Measurements from ENCODE around the gene SVEP1.
"Not testable (repeated sequence)": the region's sequence is repeated elsewhere in the genome, so short reads cannot be mapped to it uniquely, and the experiment has no call there.

SVEP1 gene

DNA sequence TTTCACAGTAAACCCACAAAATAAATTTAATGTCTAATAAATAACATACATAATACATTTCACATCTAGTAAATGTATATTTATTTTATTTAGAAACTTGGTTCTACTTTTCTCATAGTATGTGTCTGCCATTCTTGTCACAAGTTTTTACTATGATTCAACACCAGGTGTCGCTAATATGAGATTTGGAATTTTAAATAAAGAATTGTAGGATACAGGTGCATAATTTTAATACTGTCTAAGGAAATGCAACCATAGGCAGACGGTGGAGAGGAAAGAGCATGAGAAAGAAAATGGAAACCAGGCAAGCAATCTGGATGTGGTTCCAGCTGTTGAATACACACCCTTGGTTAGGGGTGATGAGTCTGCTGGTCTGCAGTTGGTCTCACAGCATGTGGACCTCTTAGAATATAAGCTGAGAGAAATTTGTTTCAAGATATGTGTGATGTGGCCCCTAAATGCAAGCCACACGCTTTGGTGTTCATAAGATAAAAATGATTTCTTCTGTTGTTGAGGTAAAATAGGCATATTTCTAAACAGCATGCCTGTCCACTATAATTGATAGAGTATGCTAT lies 127.2 kb downstream of the SVEP1 start:
- in situ Hi-C loops (cut with MboI; ENCODE audit: low sequenced_read_pairs), result no loop called here

DNA sequence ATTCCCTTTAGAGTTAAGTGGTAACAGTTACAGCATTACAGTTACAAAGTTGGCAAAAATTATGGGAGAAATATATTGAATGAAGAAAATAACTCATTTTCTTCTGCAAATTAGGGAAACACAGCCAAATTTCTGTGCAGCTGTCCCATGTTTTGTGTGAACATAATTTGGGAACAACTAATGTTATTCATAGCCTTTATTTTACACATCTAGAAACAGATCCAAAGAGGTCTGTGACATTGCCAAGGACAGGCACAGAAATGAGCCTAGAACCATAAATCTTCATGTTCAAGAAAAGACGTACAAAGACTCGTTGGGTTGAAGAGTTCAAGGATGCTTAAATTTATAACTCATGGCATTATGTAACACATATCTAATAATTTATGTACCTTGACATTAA lies 127.8 kb downstream of the SVEP1 start:
- in situ Hi-C loops (cut with MboI; ENCODE audit: low sequenced_read_pairs), result no loop called here

DNA sequence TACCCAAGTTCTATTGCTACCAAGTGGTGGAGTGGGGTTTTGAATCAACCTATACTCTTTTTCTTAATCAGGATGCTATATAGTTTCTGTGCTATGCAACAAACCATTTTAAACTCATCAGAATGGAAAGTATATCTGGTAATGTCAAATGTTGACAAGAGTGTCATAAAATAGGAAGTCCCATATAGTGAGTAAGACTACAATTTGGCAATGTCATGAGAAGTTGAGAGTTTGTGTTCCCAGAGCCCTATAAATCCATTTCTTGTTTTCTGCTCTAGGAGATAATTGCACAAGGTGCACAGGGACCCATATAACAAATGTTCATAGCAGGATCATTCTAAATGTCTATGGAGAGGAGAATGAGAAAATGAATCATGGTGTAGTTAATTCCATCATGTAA lies 132.1 kb downstream of the SVEP1 start:
- in situ Hi-C loops (cut with MboI; ENCODE audit: low sequenced_read_pairs), result no loop called here

DNA sequence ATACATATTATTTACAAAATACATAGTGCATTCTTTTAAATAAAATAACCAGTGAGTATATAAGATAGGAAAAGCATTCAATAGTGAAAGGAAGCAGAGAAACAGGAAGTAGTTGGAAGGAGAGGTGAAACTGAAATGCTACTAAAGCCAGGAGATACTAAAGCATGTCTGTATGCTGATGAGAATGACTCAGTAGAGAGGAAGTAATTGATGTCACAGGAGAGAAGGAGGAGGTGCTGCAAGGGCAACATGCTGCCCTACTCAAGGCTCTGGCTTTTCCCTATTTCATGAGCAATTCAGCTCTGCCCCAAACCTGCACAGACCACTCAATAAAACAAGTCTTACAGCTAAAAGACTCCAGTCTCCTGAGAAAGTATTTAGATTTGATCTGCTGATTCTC lies 133.4 kb downstream of the SVEP1 start:
- in situ Hi-C loops (cut with MboI; ENCODE audit: low sequenced_read_pairs), result no loop called here

DNA sequence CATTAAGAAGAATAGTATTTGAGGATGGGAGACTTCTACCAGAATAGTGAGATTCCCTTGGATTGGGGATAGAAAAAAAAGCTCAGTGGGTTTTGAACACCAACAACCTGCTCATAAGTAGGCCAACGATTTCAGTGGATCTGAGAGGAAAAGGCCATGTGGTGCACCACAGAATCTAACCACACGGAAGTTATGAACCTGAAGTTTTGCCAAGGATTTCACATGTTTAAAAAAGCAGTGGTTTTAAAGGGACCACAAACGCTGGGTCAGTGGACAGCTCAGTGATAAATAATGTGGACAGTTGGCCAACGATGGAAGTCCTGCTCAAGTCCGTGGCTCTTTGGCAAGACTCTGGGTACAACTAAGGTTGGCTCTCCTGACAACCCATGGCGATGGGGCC lies 134.6 kb downstream of the SVEP1 start:
- in situ Hi-C loops (cut with MboI; ENCODE audit: low sequenced_read_pairs), result no loop called here

DNA sequence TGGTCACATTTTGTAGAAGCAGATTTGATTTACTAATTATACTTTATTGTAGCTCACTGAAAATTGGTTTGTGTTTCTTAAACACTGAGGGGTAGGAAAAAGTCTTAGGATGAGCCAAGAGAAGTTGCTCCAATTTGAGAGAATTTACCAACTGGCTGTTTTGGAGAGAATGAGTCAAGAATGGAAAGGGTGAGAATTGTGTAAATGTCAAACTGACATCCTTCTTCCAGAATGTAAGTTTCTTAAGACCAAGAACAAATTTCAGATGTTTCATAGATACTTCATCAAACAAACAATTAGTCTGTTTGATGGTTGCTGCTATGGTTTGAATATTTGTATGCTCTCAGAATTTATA lies 135.7 kb downstream of the SVEP1 start:
- in situ Hi-C loops (cut with MboI; ENCODE audit: low sequenced_read_pairs), result no loop called here

DNA sequence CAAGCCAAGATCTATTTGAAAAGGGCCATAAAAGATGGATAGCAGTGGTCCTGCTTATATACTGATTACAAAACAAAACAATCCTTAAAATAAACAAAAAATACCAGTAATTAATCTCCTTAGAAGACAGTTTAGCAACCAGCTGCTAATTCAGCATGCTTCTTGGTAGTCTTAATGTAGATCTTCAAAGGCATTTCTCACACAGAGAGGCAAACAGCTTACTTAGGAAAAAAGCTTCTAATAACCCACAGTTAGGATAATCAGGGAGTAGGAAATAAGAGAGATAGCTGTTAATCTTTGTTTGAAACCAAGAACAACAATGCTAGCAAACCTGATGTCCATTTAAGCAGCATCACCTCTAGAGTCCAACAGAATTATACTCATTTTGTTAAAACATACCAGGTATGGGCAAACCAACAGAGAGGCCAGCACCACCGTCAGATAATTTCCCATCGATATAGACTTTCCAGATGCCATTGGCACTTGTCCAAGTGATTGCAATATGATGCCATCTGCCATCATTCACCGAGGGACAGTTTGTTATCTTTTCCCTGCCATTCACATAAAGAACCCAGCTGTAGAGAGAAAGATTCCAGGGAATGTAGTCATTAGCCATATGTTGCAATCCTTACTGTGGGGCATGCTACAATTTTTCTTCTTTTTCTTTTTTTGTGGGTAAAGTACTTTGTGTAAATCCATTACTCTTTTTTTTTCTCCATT lies 136.2 kb downstream of the SVEP1 start:
- in situ Hi-C loops (cut with MboI; ENCODE audit: low sequenced_read_pairs), result no loop called here

DNA sequence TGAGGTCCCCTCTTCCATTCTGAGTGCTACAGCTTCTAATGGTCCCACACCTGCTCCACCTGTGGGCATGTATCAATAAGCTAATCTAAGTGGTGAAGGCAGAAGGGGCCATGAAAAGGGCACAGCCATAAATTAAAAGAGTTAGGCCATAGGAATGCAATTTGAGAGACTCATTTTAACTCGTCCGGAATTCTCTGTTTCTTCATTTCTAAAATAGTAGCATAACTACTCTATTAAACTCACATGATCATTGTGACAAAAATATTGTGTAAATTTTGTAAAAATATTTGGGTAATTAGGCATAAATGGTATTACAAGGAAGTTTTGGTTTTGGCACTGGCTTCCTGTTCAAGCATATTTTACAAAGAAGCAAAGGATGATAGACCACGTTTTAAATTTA lies 138.7 kb downstream of the SVEP1 start:
- in situ Hi-C loops (cut with MboI; ENCODE audit: low sequenced_read_pairs), result no loop called here

DNA sequence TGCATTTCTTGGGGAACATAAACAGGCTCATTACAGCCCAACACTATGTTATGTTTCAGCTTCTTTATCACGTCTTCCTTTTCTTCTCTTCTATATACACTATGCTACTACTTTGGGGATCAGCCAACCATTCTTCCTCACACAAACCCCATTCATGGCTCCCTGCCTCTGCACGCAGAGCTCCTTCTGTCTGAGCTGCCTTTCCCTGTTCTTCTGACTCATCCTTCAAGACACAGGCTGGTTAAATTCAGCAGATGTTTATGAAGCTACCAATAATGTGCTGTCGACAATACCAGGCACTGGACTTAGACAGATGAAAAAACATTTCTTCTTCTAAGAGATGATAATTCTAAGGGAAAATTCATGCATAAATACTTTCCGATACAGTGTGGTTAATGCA lies 139.4 kb downstream of the SVEP1 start:
- in situ Hi-C loops (cut with MboI; ENCODE audit: low sequenced_read_pairs), result no loop called here

DNA sequence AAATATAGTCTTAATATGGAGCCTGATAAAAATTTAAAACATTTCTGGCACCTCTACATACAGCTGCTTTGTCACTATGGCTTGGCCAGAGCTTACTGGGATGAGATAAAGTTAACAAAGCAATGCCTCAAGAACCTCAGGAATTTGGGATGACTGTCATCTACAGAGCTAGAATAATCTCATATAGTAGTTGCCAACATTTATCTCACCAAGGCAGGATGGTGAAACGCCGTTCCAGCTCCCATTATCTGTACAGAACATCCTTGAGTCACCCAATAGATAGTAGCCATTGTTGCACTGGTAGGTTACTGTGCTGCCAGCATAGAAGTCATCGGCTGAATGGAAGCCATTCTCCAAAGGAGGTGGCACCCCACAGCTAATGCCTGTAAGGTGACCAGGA lies 147.3 kb downstream of the SVEP1 start:
- in situ Hi-C loops (cut with MboI; ENCODE audit: low sequenced_read_pairs), result no loop called here

DNA sequence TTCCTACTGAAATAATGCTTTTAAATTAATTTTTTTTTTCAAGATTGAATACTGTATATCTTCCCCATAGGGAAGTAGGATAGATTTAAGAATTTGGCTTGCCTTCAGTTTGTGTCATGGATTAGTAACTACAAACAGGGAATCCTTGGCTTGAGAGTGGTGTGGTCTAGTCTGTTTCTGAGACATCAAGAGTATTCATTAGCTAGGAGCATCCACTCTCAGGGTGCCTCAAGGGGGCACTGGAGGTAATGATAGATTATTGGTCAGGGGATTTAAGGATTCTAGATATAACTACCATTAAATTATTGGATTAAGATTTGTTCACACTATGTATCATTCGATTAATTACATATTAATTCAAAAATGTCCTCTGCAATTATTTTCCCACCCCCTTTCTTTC lies 150.1 kb downstream of the SVEP1 start:
- in situ Hi-C loops (cut with MboI; ENCODE audit: low sequenced_read_pairs), result no loop called here

DNA sequence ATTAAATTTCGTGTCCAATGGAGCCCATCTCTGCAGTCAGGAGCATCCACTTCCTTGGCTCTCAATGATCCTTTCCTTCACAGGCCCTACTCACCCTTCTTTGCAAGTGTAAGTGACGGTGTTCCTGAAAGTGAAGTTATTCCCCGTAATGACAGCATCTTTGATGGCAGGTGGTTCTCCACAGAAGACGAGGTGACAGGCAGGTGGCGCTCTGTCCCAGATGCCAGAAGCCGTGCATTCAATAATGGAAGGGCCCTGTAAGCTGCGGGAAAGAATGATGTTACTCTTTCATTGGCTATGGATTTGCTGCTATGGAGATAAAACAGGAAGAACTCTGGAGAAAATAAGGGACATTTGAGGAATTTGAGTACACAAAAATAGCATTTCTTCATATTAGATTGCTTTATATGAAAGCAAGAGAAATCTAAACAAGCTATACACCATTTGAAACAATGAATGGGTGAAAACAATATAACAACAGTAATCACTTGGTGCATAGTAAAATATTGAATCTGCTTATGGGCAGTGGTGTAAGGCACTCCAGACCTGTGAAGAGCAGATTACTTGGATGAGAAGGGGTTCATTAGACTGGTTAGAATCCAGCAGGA lies 151.9 kb downstream of the SVEP1 start:
- in situ Hi-C loops (cut with MboI; ENCODE audit: low sequenced_read_pairs), result no loop called here

DNA sequence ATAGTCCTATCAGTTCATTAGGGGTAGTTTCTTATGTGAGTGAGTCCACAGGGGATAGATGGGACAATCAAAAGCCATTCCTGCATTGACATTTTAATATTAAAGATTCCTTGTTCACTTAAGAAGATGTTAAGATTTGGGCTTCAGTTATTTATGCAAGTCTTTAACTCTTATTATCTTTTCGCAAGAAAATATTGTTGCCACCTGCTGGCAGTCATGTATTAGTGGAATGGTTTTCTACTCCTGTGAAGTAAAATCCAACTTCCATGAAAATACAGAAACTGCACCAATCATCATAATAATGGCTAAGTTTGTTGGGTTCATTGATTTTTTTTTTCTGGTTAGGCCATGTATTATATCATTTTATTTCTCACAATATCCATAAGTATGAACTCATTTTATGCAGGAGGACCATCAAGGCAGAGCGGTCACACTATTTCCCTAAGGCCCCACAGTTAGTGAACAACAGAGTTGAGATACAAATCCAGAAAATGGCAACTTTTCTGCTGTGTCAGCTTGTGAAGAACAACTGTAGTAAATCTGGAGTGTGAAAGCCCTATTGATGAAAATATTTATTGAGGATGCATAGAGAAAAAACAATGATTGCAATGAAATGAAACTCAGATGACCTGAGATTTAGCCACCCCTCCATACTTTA lies 153.4 kb downstream of the SVEP1 start:
- in situ Hi-C loops (cut with MboI; ENCODE audit: low sequenced_read_pairs), result no loop called here

DNA sequence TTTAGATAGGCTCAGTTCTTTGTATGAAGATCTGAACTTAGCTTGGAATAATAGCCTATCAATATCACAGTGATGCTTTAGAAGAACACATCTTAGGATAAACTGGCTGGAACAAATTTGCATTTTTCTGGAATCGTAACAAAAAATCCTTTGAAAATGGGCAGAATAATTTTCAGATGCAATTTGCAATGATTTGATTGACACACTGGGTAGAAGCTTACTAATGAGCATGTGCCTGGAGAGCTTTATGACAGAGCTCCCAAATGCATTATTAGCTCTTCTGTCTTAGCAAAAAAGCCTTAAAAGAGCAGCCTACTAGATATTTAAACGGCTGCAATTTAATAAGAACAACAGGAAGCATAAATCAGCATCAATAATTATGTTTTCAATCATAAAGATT lies 165.1 kb downstream of the SVEP1 start:
- in situ Hi-C loops (cut with MboI; ENCODE audit: low sequenced_read_pairs), result no loop called here

DNA sequence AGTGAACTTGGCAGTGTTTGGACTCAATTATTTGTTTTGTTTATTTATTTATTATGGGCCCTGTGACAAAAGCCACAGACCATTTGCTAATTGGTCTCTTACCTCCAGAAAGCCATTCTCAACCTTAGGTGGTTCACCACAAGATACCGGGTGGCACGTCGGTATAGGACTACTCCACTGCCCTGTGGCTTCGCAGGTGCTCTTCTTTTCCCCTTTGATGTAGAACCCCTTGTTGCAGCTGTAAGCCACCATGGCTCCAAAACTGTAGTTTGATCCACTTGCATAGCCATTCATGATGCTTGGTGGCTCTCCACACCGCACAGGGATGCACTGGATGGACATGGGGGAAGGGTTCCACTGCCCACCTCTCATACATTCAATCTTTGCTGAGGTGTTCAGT lies 168.6 kb downstream of the SVEP1 start:
- in situ Hi-C loops (cut with MboI; ENCODE audit: low sequenced_read_pairs), result no loop called here

DNA sequence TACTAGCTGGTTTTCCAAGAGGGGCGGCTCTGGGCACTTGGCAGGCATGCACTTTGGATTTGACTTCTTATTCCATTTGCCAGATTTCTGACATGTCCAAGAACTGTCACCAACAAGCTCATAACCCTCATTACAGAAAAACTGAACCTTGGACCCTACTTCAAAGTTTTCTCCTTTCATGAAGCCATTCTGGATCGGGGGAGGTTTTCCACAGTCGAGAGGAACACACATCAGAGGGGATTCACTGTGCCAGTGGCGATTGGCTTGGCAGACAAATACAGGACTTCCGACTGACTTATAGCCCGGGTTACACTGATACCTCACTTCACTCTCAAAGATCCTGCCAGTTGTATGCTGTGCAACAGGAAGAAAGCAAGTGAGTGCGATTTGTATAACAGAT lies 170.9 kb downstream of the SVEP1 start:
- in situ Hi-C loops (cut with MboI; ENCODE audit: low sequenced_read_pairs), result no loop called here

DNA sequence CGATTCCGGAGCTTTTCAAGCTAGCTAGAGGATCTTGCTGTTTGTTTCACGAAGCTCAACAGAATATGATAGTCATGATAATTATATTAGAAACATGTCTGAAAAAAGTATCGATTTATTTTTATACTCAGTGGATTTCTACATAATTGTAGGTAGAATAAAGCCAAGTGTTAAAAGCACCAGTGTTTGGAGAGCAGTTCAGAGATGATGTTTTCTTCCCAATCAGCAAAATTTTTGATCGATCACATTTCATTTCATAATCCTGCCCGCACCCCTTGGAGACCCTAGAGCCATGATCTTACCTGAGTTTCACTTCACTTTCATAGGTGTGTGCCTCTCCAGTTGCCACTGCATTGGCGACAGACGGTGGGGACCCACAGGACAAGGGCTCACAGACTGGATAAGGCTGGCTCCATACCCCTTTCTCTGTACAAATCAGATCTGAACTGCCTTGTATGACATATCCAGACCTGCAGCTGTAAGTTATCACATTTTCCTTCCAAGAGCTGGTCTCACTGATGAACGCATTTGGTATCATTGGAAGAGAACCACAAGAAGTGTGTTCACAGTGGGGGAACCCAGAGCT lies 173.6 kb downstream of the SVEP1 start:
- in situ Hi-C loops (cut with MboI; ENCODE audit: low sequenced_read_pairs), result no loop called here

DNA sequence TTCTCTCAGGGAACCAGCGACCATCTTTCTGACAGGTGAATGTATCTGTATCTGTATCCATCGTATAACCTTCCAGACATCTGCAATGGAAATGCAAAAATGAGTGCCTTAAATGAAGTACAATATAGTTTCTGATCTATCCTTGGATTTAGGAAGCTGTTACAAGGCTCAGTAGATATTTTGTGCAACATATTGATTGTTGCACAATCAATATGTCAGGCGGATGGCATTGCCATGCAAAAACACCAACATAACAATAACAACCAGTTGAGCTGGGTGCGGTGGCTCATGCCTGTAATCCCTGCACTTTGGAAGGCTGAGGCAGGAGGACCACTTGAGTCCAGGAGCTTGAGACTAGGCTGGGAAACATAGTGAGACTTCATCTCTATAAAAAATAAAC lies 175.1 kb downstream of the SVEP1 start:
- in situ Hi-C loops (cut with MboI; ENCODE audit: low sequenced_read_pairs), result no loop called here

DNA sequence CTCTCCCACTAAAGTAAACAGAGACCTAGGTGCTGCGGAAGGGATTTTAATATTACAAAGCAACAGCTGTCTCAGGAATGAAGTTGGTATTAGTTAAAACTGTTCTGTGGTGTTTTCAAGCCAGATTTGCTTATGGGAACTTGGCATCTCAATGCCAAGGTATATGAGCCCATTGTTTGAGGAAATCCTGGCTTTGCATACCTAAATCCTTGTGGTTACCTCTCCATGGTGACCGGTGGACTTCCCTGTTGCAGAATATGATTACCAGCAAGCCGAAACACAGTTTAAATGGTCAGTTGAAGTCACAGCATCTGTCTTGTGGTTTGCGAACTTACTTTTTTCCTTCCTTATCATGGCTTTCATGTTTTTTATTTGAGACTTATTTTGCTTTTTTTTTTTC lies 179.6 kb downstream of the SVEP1 start:
- in situ Hi-C loops (cut with MboI; ENCODE audit: low sequenced_read_pairs), result no loop called here

DNA sequence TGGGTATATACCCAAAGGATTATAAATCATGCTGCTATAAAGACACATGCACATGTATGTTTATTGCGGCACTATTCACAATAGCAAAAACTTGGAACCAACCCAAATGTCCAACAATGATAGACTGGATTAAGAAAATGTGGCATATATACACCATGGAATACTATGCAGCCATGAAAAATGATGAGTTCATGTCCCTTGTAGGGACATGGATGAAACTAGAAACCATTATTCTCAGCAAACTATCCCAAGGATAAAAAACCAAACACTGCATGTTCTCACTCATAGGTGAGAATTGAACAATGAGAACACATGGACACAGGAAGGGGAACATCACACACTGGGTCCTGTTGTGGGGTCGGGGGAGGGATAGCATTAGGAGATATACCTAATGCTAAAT lies 180.5 kb downstream of the SVEP1 start:
- in situ Hi-C loops (cut with MboI; ENCODE audit: low sequenced_read_pairs), result not testable (repeated sequence)

DNA sequence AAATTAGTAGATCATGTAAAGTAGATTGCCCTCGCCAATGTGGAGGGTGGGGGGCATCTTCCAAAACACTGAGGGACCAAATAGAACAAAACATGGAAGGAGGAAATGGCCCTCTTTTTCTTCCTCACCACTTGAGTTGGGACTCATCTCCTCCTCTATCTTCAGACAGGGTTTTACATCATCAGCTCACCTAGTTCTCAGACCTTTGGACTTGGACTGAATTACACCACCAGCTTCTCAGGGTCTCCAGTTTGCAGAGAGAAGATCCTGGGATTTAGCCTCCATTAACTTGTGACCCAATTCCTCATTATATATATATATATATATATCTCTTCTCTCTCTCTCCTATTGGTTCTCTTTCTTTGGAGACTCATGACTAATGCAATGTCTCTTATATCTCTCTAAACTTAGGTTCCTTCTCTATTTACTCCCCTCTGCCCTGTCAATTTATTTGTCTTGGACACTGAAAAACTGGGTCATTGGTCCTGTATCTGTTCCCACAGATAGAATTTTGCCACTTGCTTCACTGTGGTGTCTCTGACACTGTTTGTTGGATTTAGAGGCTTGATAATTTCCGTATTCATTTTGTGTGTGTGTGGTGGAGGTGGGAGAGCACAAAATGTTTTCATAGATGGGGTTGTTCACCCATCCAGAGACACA lies 187.6 kb downstream of the SVEP1 start:
- in situ Hi-C loops (cut with MboI; ENCODE audit: low sequenced_read_pairs), result no loop called here
